HepG2 (cell line): Measurements from ENCODE around the gene RAB24. TPM values are rescaled to one million over a fixed set of nuclear protein-coding genes. Genes with fewer than 3 reads are reported as not detected.

Source experiments
- CBX1 ChIP-seq: IDR thresholded peaks from one replicate; pipeline ENCODE4 v1.6.1; 2016; ENCODE audit warnings: antibody characterized with exemption, low read depth
- ELF1 ChIP-seq: sonication (generic); formaldehyde crosslinking; IDR thresholded peaks from 2 replicates; pipeline ENCODE4 v1.4.0; 2020; ENCODE audit warnings: missing genetic modification reagents
- FIP1L1 ChIP-seq: fragments of 200-400 bp; formaldehyde crosslinking; IDR thresholded peaks from 2 replicates; pipeline ENCODE4 v1.6.1; 2018; ENCODE audit warnings: low read depth, mild to moderate bottlenecking, low read length, moderate library complexity, borderline replicate concordance; ENCODE audit not compliant: insufficient read depth
- HDAC1 ChIP-seq: sonication (generic); formaldehyde crosslinking; IDR thresholded peaks from 2 replicates; pipeline ENCODE4 v1.5.1; 2020; ENCODE audit warnings: mild to moderate bottlenecking, missing genetic modification reagents
- MTA1 ChIP-seq: sonication (generic); formaldehyde crosslinking; IDR thresholded peaks from 2 replicates; pipeline ENCODE4 v1.4.0; 2020; ENCODE audit warnings: missing genetic modification reagents, mild to moderate bottlenecking, borderline replicate concordance
- NCOA1 ChIP-seq: sonication (generic); formaldehyde crosslinking; IDR thresholded peaks from 2 replicates; pipeline ENCODE4 v1.9.0; 2021; ENCODE audit warnings: missing genetic modification reagents
- NCOA2 ChIP-seq: sonication (generic); formaldehyde crosslinking; IDR thresholded peaks from 2 replicates; pipeline ENCODE4 v1.8.0; 2022; ENCODE audit warnings: inconsistent platforms
- NR2C2 ChIP-seq: sonication (generic); formaldehyde crosslinking; IDR thresholded peaks from 2 replicates; pipeline ENCODE4 v1.4.0; 2020; ENCODE audit warnings: missing genetic modification reagents, mild to moderate bottlenecking, moderate library complexity, borderline replicate concordance
- PHF5A ChIP-seq: IDR thresholded peaks from one replicate; pipeline ENCODE4 v1.6.1; 2018; ENCODE audit warnings: low read depth, missing genetic modification reagents; ENCODE audit not compliant: unreplicated experiment
- U2AF2 ChIP-seq: fragments of 200-400 bp; formaldehyde crosslinking; IDR thresholded peaks from 2 replicates; pipeline ENCODE4 v1.6.1; 2017; ENCODE audit warnings: low read depth, mild to moderate bottlenecking, low read length
- ZBTB38 ChIP-seq: sonication (generic); formaldehyde crosslinking; IDR thresholded peaks from 2 replicates; pipeline ENCODE4 v1.5.1; 2020; ENCODE audit warnings: mild to moderate bottlenecking, missing genetic modification reagents
- ZNF143 ChIP-seq: sonication (generic); formaldehyde crosslinking; IDR thresholded peaks from 2 replicates; pipeline ENCODE4 v1.4.0; 2020; ENCODE audit warnings: missing genetic modification reagents
- ZNF225 ChIP-seq: sonication (generic); formaldehyde crosslinking; IDR thresholded peaks from 2 replicates; pipeline ENCODE4 v1.4.0; 2020; ENCODE audit warnings: mild to moderate bottlenecking, missing genetic modification reagents
- ZNF230 ChIP-seq: sonication (generic); formaldehyde crosslinking; IDR thresholded peaks from 2 replicates; pipeline ENCODE4 v1.4.0; 2020; ENCODE audit warnings: mild to moderate bottlenecking, missing genetic modification reagents
- ZNF326 ChIP-seq: sonication (generic); formaldehyde crosslinking; IDR thresholded peaks from 2 replicates; pipeline ENCODE4 v1.4.0; 2020; ENCODE audit warnings: missing genetic modification reagents, borderline replicate concordance
- ZNF350 ChIP-seq: sonication (generic); formaldehyde crosslinking; IDR thresholded peaks from 2 replicates; pipeline ENCODE4 v1.4.0; 2020; ENCODE audit warnings: mild to moderate bottlenecking, low read depth, missing genetic modification reagents, borderline replicate concordance
- ZNF558 ChIP-seq: sonication (generic); formaldehyde crosslinking; IDR thresholded peaks from 2 replicates; pipeline ENCODE4 v1.9.0; 2022; ENCODE audit warnings: mild to moderate bottlenecking, missing genetic modification reagents, borderline replicate concordance
- ZNF644 ChIP-seq: IDR thresholded peaks from 2 replicates; pipeline ENCODE4 v1.6.1; 2016; ENCODE audit warnings: low read depth
- ZNF672 ChIP-seq: sonication (generic); formaldehyde crosslinking; IDR thresholded peaks from 2 replicates; pipeline ENCODE4 v1.8.1; 2022; ENCODE audit warnings: missing genetic modification reagents
- ZNF788 ChIP-seq: sonication (generic); formaldehyde crosslinking; IDR thresholded peaks from 2 replicates; pipeline ENCODE4 v1.5.0; 2020; ENCODE audit warnings: mild to moderate bottlenecking, missing genetic modification reagents, borderline replicate concordance
- polyA plus RNA-seq, 8 experiments: library from polyadenylated mRNA; depleted of rRNA in 3 of 8; stranded (reverse) in 7 of 8; unstranded in 1 of 8; fragments of >200 nt; fragmentation: Illumina TruSeq in 4 of 8; extraction: Trizol in 4 of 8; gene quantifications; 2 replicates each; pipeline versions ENCODE4 v1.2.1 to v1.2.3, GENCODE V29; 2011 to 2016; ENCODE audit warnings: low read depth in 4 of 8, missing spikeins in 1 of 8, mixed read lengths in 1 of 8; ENCODE audit not compliant: insufficient read depth in 1 of 8
- total RNA-seq, 5 experiments: library from RNA; depleted of rRNA; stranded (reverse); fragments of >200 nt; fragmentation: Illumina TruSeq; extraction: Trizol; gene quantifications; 2 replicates each; pipeline ENCODE4 v1.2.3, GENCODE V29; 2016; ENCODE audit warnings: low read depth in 1 of 5
- TF ChIP-seq, protein P1 (sequence below): sonication (generic); formaldehyde crosslinking; IDR thresholded peaks from 2 replicates; pipeline ENCODE4 v1.8.0; 2022; ENCODE audit warnings: mild to moderate bottlenecking, missing genetic modification reagents, moderate library complexity
- TF ChIP-seq, protein P2 (sequence below): sonication (generic); formaldehyde crosslinking; IDR thresholded peaks from 2 replicates; pipeline ENCODE4 v1.4.0; 2020; ENCODE audit warnings: low read depth, mild to moderate bottlenecking, missing genetic modification reagents
- TF ChIP-seq, protein P3 (sequence below), 2 experiments: sonication (generic) in 1 of 2; formaldehyde crosslinking in 1 of 2; IDR thresholded peaks; 2 replicates each; pipeline versions ENCODE4 v1.4.0 to v1.6.1; 2016 to 2020; ENCODE audit warnings: borderline replicate concordance in 1 of 2, low read depth in 1 of 2, mild to moderate bottlenecking in 1 of 2, missing genetic modification reagents in 1 of 2

RAB24 gene
- total and polyA plus RNA-seq, 2 of the 13 experiments (the other 11 are each of a cell fraction or from before 2014, with no cell fraction given): 22.9 to 63.7 TPM

DNA sequence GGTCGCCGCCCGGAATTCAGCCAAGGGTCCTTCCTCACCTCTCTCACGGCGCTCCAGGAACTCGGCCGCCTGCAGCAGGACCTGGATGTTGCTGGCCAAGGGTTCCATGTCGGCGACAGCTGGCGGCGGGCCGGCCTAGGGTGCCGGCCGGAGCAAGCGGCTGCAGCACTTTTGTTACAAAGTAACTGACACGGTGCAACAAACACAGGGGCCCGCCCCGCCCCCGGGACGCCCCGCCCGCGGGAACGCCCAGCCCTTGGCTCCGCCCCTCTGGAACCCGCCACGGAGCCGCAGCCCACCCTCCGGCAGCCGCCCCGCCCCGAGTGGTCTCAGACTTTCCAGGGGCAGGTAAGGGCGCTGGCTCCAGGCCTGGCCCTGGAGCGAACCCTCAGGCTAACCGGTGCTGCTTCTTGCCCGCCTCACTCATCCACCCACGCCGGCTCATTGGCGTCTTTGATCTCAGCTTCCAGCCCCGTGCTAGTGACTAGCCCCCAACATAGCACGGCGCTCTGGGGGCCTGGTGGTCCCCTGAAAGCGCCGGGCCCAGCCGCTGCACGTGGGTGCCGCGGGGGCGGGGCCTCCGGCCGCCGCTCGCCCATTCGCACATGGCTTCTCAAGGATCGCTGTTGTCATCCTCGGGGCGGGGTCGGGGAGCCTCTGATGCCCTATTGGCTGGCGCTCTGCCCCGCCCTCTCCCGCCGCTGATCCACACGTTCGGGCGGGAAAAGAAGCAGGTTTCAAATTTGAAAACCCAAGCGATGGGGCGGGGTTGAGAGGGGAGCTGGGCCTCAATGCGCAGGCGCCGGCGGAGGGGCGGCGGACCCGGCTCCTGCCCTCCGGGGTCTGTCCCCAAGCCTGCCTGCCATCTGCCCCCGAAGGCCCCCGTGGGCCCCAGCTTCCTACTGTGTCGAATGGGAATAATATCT is 8.5 kb upstream of the RAB24 start, which contains the start of gene MXD3 (continued):
- TF ChIP-seq ZNF326 (no peak), ZNF230 (CRISPR knock-in tag) (0 out of 2 replicates have a peak, but pooled peaks have one; percentile 57), U2AF2 (no peak), NCOA1 (CRISPR knock-in tag) (0 out of 2 replicates have a peak, but pooled peaks have one; percentile 46), ZBTB38 (no peak), ZNF788 (CRISPR knock-in tag) (no peak), ZNF350 (no peak), ZNF225 (CRISPR knock-in tag) (no peak), HDAC1 (CRISPR knock-in tag) (peak; percentile 95), ZNF558 (CRISPR knock-in tag) (no peak), CBX1 (no peak), ZNF143 (CRISPR knock-in tag) (no peak), NCOA2 (CRISPR knock-in tag) (no peak), PHF5A (CRISPR knock-in tag) (no peak), NR2C2 (CRISPR knock-in tag) (no peak), ZNF672 (CRISPR knock-in tag) (no peak), ZNF644 (CRISPR knock-in tag) (no peak), MTA1 (CRISPR knock-in tag) (no peak), ELF1 (CRISPR knock-in tag) (no peak), FIP1L1 (no peak)
- TF ChIP-seq, protein P1, sequence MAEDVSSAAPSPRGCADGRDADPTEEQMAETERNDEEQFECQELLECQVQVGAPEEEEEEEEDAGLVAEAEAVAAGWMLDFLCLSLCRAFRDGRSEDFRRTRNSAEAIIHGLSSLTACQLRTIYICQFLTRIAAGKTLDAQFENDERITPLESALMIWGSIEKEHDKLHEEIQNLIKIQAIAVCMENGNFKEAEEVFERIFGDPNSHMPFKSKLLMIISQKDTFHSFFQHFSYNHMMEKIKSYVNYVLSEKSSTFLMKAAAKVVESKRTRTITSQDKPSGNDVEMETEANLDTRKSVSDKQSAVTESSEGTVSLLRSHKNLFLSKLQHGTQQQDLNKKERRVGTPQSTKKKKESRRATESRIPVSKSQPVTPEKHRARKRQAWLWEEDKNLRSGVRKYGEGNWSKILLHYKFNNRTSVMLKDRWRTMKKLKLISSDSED (CRISPR knock-in tag): no peak
- TF ChIP-seq, protein P2, sequence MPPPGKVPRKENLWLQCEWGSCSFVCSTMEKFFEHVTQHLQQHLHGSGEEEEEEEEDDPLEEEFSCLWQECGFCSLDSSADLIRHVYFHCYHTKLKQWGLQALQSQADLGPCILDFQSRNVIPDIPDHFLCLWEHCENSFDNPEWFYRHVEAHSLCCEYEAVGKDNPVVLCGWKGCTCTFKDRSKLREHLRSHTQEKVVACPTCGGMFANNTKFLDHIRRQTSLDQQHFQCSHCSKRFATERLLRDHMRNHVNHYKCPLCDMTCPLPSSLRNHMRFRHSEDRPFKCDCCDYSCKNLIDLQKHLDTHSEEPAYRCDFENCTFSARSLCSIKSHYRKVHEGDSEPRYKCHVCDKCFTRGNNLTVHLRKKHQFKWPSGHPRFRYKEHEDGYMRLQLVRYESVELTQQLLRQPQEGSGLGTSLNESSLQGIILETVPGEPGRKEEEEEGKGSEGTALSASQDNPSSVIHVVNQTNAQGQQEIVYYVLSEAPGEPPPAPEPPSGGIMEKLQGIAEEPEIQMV (CRISPR knock-in tag): no peak
- TF ChIP-seq, protein P3, sequence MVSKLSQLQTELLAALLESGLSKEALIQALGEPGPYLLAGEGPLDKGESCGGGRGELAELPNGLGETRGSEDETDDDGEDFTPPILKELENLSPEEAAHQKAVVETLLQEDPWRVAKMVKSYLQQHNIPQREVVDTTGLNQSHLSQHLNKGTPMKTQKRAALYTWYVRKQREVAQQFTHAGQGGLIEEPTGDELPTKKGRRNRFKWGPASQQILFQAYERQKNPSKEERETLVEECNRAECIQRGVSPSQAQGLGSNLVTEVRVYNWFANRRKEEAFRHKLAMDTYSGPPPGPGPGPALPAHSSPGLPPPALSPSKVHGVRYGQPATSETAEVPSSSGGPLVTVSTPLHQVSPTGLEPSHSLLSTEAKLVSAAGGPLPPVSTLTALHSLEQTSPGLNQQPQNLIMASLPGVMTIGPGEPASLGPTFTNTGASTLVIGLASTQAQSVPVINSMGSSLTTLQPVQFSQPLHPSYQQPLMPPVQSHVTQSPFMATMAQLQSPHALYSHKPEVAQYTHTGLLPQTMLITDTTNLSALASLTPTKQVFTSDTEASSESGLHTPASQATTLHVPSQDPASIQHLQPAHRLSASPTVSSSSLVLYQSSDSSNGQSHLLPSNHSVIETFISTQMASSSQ (IDR thresholded peaks at IDR 0.05; ENCODE audit: low read depth): no peak
- TF ChIP-seq, protein P3 (CRISPR knock-in tag; IDR thresholded peaks at IDR 0.05; ENCODE audit: borderline replicate concordance): no peak; the same call in 1 of the 2 replicates
